B cell (primary cell): ENCODE measurements around the gene LRRC4C. TPM values are rescaled to one million over a fixed set of nuclear protein-coding genes. Genes with fewer than 3 reads are reported as not detected.

ENCODE experiments used
- ATAC-seq: fragments of 200-7000 bp; cut with Tn5 transposase; one replicate; pipeline ENCODE4 v1.10.0; 2021; ENCODE audit warnings: low read depth, mild to moderate bottlenecking, moderate number of reproducible peaks, moderate library complexity
- CTCF ChIA-PET: fragments of 350-600 bp; sonication (Branson Sonifier 250); formaldehyde crosslinking; loops from one replicate; lab custom pipeline; 2021; ENCODE audit warnings: antibody characterized with exemption, inconsistent platforms; lab: Charles Lee
- POLR2A ChIA-PET: fragments of 350-600 bp; sonication (Branson Sonifier 250); formaldehyde crosslinking; loops from one replicate; lab custom pipeline; 2021; ENCODE audit warnings: antibody characterized with exemption; lab: Charles Lee
- DNase-seq: peaks from one replicate; pipeline ENCODE4 v3.0.0; 2013
- H2AFZ ChIP-seq: 2 replicates; pipeline ENCODE4 v1.6.1; 2012; ENCODE audit warnings: mild to moderate bottlenecking, low read depth, low read length; ENCODE audit not compliant: insufficient read depth, poor library complexity, severe bottlenecking
- H3K27ac ChIP-seq, 2 donors: 1 replicate in 1 of 2; 2 replicates in 1 of 2; pipeline ENCODE4 v1.5.1; 2012 to 2013; ENCODE audit warnings: low read length in 2 of 2, mild to moderate bottlenecking in 2 of 2, moderate library complexity in 1 of 2
- H3K27me3 ChIP-seq, 4 experiments: fragments of 200-600 bp in 1 of 4; sonication (generic) in 1 of 4; replicated peaks in 1 of 4; 1 replicate in 2 of 4; 2 replicates in 2 of 4; pipeline versions ENCODE4 v1.6.1 to v1.7.0; 2013 to 2016; ENCODE audit warnings: low read length in 3 of 4, mild to moderate bottlenecking in 2 of 4, mixed read lengths in 1 of 4, moderate library complexity in 1 of 4; ENCODE audit not compliant: insufficient read depth in 4 of 4, control insufficient read depth in 3 of 4; ENCODE audit errors: control extremely low read depth in 1 of 4
- H3K36me3 ChIP-seq, 2 experiments: replicated peaks in 1 of 2; 1 replicate in 1 of 2; 2 replicates in 1 of 2; pipeline versions ENCODE4 v1.6.1 to v1.7.1; 2013; ENCODE audit warnings: low read length in 1 of 2; ENCODE audit not compliant: insufficient read depth in 2 of 2, control insufficient read depth in 1 of 2; ENCODE audit errors: control extremely low read depth in 1 of 2, extremely low read depth in 1 of 2
- H3K4me1 ChIP-seq, 2 donors: fragments of 200-600 bp in 1 of 2; sonication (generic) in 1 of 2; 1 replicate in 1 of 2; 2 replicates in 1 of 2; pipeline versions ENCODE4 v1.5.1 to v1.6.1; 2013 to 2017; ENCODE audit warnings: low read length in 2 of 2; ENCODE audit not compliant: control insufficient read depth in 2 of 2, insufficient read depth in 2 of 2
- H3K4me2 ChIP-seq: replicated peaks from 2 replicates; pipeline ENCODE3; 2012; ENCODE audit warnings: mild to moderate bottlenecking, low read depth, low read length; ENCODE audit not compliant: poor library complexity, severe bottlenecking
- H3K4me3 ChIP-seq, 5 experiments: fragments of 200-600 bp in 1 of 5; sonication (generic) in 1 of 5; 1 replicate in 3 of 5; 2 replicates in 2 of 5; pipeline versions ENCODE4 v1.5.1 to v1.7.0; 2011 to 2016; ENCODE audit warnings: low read length in 4 of 5, mild to moderate bottlenecking in 4 of 5, low read depth in 2 of 5, control low read depth in 1 of 5, moderate library complexity in 1 of 5; ENCODE audit not compliant: insufficient read depth in 1 of 5; ENCODE audit errors: control extremely low read depth in 1 of 5, extremely low read depth in 1 of 5
- H3K79me2 ChIP-seq: fragments of 200-600 bp; sonication (generic); one replicate; pipeline ENCODE4 v1.6.0; 2016; ENCODE audit warnings: low read length; ENCODE audit not compliant: control insufficient read depth, insufficient read depth
- H3K9ac ChIP-seq: fragments of 200-600 bp; sonication (generic); 2 replicates; pipeline ENCODE4 v1.6.1; 2017; ENCODE audit warnings: mild to moderate bottlenecking, low read length, moderate library complexity
- H3K9me3 ChIP-seq, 3 donors: one replicate each; pipeline versions ENCODE4 v1.6.1 to v1.7.1; 2013; ENCODE audit warnings: low read length in 2 of 3; ENCODE audit not compliant: control insufficient read depth in 2 of 3, insufficient read depth in 1 of 3; ENCODE audit errors: control extremely low read depth in 1 of 3
- H4K20me1 ChIP-seq: 2 replicates; pipeline ENCODE4 v1.6.0; 2012; ENCODE audit warnings: mild to moderate bottlenecking, low read length; ENCODE audit not compliant: insufficient read depth, control insufficient read depth, poor library complexity, severe bottlenecking
- H3K27ac Mint-ChIP-seq: one replicate; pipeline ENCODE4 v1.8.0; 2021; ENCODE audit warnings: mixed read lengths
- H3K27me3 Mint-ChIP-seq: one replicate; pipeline ENCODE4 v1.8.0; 2021; ENCODE audit warnings: mixed read lengths
- H3K4me1 Mint-ChIP-seq: one replicate; pipeline ENCODE4 v1.8.0; 2021; ENCODE audit warnings: mixed read lengths
- H3K4me3 Mint-ChIP-seq: one replicate; pipeline ENCODE4 v1.8.0; 2021; ENCODE audit warnings: mixed read lengths
- H3K9me3 Mint-ChIP-seq: one replicate; pipeline ENCODE4 v1.8.0; 2022; ENCODE audit warnings: mixed read lengths; ENCODE audit not compliant: insufficient read depth
- CTCF ChIP-seq: fragments of 200-600 bp; IDR thresholded peaks from one replicate; pipeline ENCODE4 v1.8.0; 2022; ENCODE audit warnings: antibody characterized with exemption, mild to moderate bottlenecking
- EZH2 ChIP-seq: IDR thresholded peaks from 2 replicates; pipeline ENCODE4 v1.6.1; 2012; ENCODE audit warnings: borderline replicate concordance, low read depth, mild to moderate bottlenecking, moderate library complexity, low read length; ENCODE audit not compliant: insufficient read depth, poor library complexity, severe bottlenecking
- WGBS: methylation state at CpG from one replicate; pipeline ENCODE4 v1.1.5; 2013; ENCODE audit warnings: missing lambda C conversion rate; ENCODE audit not compliant: insufficient coverage; 5-methylcytosine and 5-hydroxymethylcytosine counted together
- intact Hi-C: fragments of 100-400 bp; cut with micrococcal nuclease; formaldehyde crosslinking; loops from one replicate; pipeline ENCODE4 v1.10.0; 2022
- polyA plus RNA-seq: library from polyadenylated mRNA; depleted of rRNA; stranded (reverse); fragments of >200 nt; gene quantifications from 2 replicates; pipeline ENCODE4 v1.2.3, GENCODE V29; 2012
- total RNA-seq, 2 donors: library from RNA; stranded (reverse); fragments of 120-200 nt in 1 of 2; gene quantifications; 1 replicate in 1 of 2; 2 replicates in 1 of 2; pipeline versions ENCODE4 v1.2.3 to v1.2.4, GENCODE V29; 2013 to 2022

Gene LRRC4C
- total and polyA plus RNA-seq, 2 donors (not counting 1 experiment from before 2014, with no cell fraction given), result 0.57 TPM; not detected in 1

GRCh38 chr11:41398175-41398574, 61.3 kb downstream of the LRRC4C start:
- Histone ChIP-seq H3K27ac (no peak overlapping the region), H3K9me3 (peaks cover 0 to 3% (median 0%) of the 10 kb centered on the region in 3 donors), H3K9ac (no peak overlapping the region), H3K4me2 (no peak overlapping the region), H4K20me1 (no peaks in the 10 kb centered on the region), H2AFZ (no peak overlapping the region), H3K27me3 (no peaks in the 10 kb centered on the region), H3K36me3 (no peaks in the 10 kb centered on the region), H3K4me1 (no peaks in the 10 kb centered on the region), H3K79me2 (no peaks in the 10 kb centered on the region), H3K4me3 (no peak overlapping the region)
- Mint-ChIP-seq H3K4me3 (no peak overlapping the region), H3K27ac (no peak overlapping the region), H3K27me3 (no peaks in the 10 kb centered on the region), H3K9me3 (no peaks in the 10 kb centered on the region), H3K4me1 (peaks cover 10% of the 10 kb centered on the region)
- DNase-seq, result no peak
- CTCF ChIA-PET, result no interaction called here
- no peak for TF ChIP-seq EZH2
- TF ChIP-seq CTCF, result no peak
- 88% methylated on average over 3 of the region's 3 CpGs for WGBS
- POLR2A ChIA-PET, result no interaction called here
- intact Hi-C loops, result no loop called here
- no peak for ATAC-seq

- Histone ChIP-seq H4K20me1 (no peaks in the 10 kb centered on the region), H3K9me3 (peaks cover 0 to 3% (median 0%) of the 10 kb centered on the region in 3 donors), H3K79me2 (no peaks in the 10 kb centered on the region), H3K27me3 (no peaks in the 10 kb centered on the region), H3K4me2 (no peak overlapping the region), H2AFZ (no peak overlapping the region), H3K4me1 (no peaks in the 10 kb centered on the region), H3K36me3 (no peaks in the 10 kb centered on the region), H3K27ac (no peak overlapping the region), H3K4me3 (no peak overlapping the region), H3K9ac (no peak overlapping the region)
- ChIA-PET POLR2A (no interaction called here), CTCF (no interaction called here)
- TF ChIP-seq EZH2 (no peak), CTCF (no peak)
- ATAC-seq (no peak), DNase-seq (no peak)
- Mint-ChIP-seq H3K27ac (no peak overlapping the region), H3K27me3 (no peaks in the 10 kb centered on the region), H3K4me1 (peaks cover 12% of the 10 kb centered on the region), H3K4me3 (no peak overlapping the region), H3K9me3 (no peaks in the 10 kb centered on the region)
- 100% methylated on average over 2 of the region's 4 CpGs for WGBS
- intact Hi-C loops, result no loop called here
These were observed 64.8 kb downstream of the LRRC4C start for GRCh38 chr11:41394521-41395195.
